ENCODE measurements around the gene DLGAP1. TPM values are rescaled to one million over a fixed set of nuclear protein-coding genes. Genes with fewer than 3 reads are reported as not detected.

Gene DLGAP1
- total and polyA plus RNA-seq, 4 donors = 0.06 to 1.2 (median 0.17) TPM; not detected in 1

DNA sequence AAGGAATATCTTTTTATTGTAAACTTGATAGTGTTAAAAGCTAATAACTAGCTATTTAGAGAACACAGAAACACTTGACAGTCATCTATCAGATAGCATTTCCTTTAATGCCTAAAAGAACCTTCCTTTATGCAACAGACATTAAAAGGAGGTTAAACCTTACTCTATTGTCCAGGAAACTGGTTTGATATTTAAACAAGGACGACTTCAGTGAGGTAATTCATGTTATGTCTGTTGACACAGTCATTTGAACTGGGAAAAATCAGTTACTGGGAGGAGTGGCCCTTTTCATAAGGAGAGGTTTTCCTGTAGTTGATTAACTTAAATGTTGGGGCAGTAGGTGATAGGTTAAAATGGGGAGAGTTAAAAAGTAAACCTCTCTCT lies 998.4 kb downstream of the DLGAP1 start:
- Histone ChIP-seq H3K4me3 (ENCODE audit: low read depth in 1 of 3, low read length in 3 of 3) (peak overlapping the region in 1 of 3 donors; percentile 31), H3K9ac (ENCODE audit: low read depth in 1 of 2, low read length in 2 of 2) (peak overlapping the region in 1 of 2 donors; percentile 73), H3K36me3 (ENCODE audit: control insufficient read depth in 4 of 4, insufficient read depth in 3 of 4, low read depth in 1 of 4, low read length in 3 of 4) (peaks cover 2 to 10% (median 5%) of the 10 kb centered on the region in 4 donors), H3K9me3 (ENCODE audit: control insufficient read depth in 4 of 4, low read length in 3 of 4) (no peaks in the 10 kb centered on the region), H3K27me3 (ENCODE audit: control insufficient read depth in 4 of 4, insufficient read depth in 4 of 4, low read length in 3 of 4) (no peaks in the 10 kb centered on the region), H3K4me1 (ENCODE audit: control insufficient read depth in 4 of 4, insufficient read depth in 4 of 4, low read length in 3 of 4) (peaks cover 10 to 58% (median 37%) of the 10 kb centered on the region in 4 donors), H3K27ac (ENCODE audit: low read depth in 1 of 2, low read length in 2 of 2) (peak overlapping the region; percentile 99 to 100)
- 16% methylated on average over 1 of the region's 1 CpG for WGBS
- no peak for DNase-seq (ENCODE audit: low spot score)
- TF ChIP-seq NR2F2 (IDR thresholded peaks at IDR 0.05) = no peak
- TF ChIP-seq SP1 (IDR thresholded peaks at IDR 0.05) = peak; percentile 92
- TF ChIP-seq HNF4A (conservative IDR thresholded peaks at IDR 0.05) = peak; percentile 63 to 66
- no peak for TF ChIP-seq GABPA (IDR thresholded peaks at IDR 0.05 in 1 of 2, conservative IDR thresholded peaks at IDR 0.05 in 1 of 2)
- TF ChIP-seq TAF1 (conservative IDR thresholded peaks at IDR 0.05) = peak; percentile 16
- peak; percentile 64 to 77 for TF ChIP-seq JUND (IDR thresholded peaks at IDR 0.05)
- TF ChIP-seq, protein P1, sequence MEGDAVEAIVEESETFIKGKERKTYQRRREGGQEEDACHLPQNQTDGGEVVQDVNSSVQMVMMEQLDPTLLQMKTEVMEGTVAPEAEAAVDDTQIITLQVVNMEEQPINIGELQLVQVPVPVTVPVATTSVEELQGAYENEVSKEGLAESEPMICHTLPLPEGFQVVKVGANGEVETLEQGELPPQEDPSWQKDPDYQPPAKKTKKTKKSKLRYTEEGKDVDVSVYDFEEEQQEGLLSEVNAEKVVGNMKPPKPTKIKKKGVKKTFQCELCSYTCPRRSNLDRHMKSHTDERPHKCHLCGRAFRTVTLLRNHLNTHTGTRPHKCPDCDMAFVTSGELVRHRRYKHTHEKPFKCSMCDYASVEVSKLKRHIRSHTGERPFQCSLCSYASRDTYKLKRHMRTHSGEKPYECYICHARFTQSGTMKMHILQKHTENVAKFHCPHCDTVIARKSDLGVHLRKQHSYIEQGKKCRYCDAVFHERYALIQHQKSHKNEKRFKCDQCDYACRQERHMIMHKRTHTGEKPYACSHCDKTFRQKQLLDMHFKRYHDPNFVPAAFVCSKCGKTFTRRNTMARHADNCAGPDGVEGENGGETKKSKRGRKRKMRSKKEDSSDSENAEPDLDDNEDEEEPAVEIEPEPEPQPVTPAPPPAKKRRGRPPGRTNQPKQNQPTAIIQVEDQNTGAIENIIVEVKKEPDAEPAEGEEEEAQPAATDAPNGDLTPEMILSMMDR (IDR thresholded peaks at IDR 0.05; ENCODE audit: low read depth, low read length, missing input control) = no peak
- TF ChIP-seq HNF4G (IDR thresholded peaks at IDR 0.05) = no peak
- TF ChIP-seq, protein P2, sequence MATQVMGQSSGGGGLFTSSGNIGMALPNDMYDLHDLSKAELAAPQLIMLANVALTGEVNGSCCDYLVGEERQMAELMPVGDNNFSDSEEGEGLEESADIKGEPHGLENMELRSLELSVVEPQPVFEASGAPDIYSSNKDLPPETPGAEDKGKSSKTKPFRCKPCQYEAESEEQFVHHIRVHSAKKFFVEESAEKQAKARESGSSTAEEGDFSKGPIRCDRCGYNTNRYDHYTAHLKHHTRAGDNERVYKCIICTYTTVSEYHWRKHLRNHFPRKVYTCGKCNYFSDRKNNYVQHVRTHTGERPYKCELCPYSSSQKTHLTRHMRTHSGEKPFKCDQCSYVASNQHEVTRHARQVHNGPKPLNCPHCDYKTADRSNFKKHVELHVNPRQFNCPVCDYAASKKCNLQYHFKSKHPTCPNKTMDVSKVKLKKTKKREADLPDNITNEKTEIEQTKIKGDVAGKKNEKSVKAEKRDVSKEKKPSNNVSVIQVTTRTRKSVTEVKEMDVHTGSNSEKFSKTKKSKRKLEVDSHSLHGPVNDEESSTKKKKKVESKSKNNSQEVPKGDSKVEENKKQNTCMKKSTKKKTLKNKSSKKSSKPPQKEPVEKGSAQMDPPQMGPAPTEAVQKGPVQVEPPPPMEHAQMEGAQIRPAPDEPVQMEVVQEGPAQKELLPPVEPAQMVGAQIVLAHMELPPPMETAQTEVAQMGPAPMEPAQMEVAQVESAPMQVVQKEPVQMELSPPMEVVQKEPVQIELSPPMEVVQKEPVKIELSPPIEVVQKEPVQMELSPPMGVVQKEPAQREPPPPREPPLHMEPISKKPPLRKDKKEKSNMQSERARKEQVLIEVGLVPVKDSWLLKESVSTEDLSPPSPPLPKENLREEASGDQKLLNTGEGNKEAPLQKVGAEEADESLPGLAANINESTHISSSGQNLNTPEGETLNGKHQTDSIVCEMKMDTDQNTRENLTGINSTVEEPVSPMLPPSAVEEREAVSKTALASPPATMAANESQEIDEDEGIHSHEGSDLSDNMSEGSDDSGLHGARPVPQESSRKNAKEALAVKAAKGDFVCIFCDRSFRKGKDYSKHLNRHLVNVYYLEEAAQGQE (IDR thresholded peaks at IDR 0.05) = peak; percentile 46
- TF ChIP-seq EGR1 (IDR thresholded peaks at IDR 0.05; ENCODE audit: low read depth in 2 of 2) = no peak
- peak; percentile 91 for TF ChIP-seq FOXA2 (IDR thresholded peaks at IDR 0.05)
- TF ChIP-seq FOXA1 (IDR thresholded peaks at IDR 0.05) = peak; percentile 92
- TF ChIP-seq, protein P3, sequence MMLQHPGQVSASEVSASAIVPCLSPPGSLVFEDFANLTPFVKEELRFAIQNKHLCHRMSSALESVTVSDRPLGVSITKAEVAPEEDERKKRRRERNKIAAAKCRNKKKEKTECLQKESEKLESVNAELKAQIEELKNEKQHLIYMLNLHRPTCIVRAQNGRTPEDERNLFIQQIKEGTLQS (IDR thresholded peaks at IDR 0.05) = peak; percentile 30
- peak; percentile 22 to 27 for TF ChIP-seq RAD21 (IDR thresholded peaks at IDR 0.05)
- TF ChIP-seq, protein P4, sequence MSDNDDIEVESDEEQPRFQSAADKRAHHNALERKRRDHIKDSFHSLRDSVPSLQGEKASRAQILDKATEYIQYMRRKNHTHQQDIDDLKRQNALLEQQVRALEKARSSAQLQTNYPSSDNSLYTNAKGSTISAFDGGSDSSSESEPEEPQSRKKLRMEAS (IDR thresholded peaks at IDR 0.05) = no peak
- TF ChIP-seq YY1 (IDR thresholded peaks at IDR 0.05) = peak; percentile 63
- TF ChIP-seq, protein P5, sequence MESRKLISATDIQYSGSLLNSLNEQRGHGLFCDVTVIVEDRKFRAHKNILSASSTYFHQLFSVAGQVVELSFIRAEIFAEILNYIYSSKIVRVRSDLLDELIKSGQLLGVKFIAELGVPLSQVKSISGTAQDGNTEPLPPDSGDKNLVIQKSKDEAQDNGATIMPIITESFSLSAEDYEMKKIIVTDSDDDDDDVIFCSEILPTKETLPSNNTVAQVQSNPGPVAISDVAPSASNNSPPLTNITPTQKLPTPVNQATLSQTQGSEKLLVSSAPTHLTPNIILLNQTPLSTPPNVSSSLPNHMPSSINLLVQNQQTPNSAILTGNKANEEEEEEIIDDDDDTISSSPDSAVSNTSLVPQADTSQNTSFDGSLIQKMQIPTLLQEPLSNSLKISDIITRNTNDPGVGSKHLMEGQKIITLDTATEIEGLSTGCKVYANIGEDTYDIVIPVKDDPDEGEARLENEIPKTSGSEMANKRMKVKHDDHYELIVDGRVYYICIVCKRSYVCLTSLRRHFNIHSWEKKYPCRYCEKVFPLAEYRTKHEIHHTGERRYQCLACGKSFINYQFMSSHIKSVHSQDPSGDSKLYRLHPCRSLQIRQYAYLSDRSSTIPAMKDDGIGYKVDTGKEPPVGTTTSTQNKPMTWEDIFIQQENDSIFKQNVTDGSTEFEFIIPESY (IDR thresholded peaks at IDR 0.05) = peak; percentile 53
- TF ChIP-seq RXRA (IDR thresholded peaks at IDR 0.05) = peak; percentile 89

All from liver (tissue), 9 donors.